ENCODE measurements around the gene AS3MT.
"Not testable (repeated sequence)": the region's sequence is repeated elsewhere in the genome, so short reads cannot be mapped to it uniquely, and the experiment has no call there.

The AS3MT gene

DNA sequence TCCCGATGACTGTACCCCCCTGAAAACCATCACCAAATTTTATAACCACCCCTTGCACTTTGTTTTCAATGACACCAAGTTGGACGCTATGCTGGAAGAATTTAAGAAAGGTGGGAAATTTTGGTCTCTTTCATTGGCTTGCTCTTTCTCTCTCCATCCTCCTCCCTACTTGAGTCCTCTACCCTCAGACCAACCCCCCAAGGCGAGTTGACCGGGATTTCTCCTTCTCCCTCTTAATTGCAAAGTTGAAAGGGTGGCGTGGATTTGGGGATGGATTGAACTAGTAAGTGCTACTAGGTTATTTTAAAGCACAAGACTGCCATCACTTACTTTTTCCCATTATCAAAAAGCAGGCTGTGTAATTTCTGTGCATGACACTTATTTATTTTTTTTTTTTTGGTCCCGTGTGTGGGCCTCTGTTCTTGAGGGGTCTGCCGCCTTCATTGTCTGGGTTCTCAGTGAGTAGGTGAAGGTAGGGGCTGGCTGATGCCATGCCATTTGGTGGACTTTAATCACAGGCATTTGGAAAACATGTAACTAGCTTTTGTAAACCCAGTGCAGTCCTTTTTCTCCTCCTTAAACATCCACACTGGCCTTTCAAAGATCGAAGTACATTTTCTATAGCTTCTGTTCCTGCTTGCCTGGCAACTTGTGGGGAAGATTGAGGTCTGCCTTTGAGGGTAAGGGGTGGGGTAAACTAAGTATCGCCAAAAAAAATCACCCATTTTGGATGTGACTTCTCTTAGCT is 50.9 kb downstream of the AS3MT start:
- DNase-seq (ENCODE audit: low spot score): no peak

DNA sequence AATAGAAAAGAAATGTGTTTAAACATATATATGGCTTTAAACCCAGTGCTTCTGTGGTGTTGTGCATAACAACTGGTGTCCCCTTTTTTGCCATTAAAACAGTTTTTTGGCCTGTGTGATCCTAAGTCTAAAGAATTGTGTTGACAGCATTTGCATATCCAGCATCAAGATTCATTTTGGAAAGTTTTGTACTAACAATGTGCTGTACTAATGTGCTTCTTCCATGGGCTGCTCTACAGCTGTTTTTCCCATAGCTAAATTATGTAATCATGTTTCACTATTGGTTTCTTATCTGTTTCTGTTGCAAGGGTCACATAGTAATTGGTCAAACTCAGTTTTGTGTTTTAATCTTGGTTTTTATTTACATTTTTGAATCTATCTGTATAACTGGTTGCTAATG is 54.3 kb downstream of the AS3MT start:
- no peak for DNase-seq (ENCODE audit: low spot score)

DNA sequence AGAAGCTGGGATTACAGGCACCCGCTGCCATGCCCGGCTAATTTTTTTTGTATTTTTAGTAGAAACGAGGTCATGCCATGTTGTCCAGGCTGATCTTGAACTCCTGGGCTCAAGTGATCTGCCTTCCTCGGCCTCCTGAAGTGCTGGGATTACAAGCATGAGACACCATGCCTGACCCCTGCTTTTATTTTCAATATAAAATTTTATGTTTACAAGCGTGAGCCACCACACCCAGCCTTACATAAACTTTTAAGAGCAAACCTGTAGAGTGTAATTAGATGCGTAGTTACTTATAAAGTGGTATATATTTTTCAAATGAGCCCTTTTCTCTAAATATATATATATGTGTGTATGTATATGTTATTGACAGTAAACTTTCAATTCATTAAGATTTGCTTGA is 57.6 kb downstream of the AS3MT start:
- no peak for DNase-seq (ENCODE audit: low spot score)

DNA sequence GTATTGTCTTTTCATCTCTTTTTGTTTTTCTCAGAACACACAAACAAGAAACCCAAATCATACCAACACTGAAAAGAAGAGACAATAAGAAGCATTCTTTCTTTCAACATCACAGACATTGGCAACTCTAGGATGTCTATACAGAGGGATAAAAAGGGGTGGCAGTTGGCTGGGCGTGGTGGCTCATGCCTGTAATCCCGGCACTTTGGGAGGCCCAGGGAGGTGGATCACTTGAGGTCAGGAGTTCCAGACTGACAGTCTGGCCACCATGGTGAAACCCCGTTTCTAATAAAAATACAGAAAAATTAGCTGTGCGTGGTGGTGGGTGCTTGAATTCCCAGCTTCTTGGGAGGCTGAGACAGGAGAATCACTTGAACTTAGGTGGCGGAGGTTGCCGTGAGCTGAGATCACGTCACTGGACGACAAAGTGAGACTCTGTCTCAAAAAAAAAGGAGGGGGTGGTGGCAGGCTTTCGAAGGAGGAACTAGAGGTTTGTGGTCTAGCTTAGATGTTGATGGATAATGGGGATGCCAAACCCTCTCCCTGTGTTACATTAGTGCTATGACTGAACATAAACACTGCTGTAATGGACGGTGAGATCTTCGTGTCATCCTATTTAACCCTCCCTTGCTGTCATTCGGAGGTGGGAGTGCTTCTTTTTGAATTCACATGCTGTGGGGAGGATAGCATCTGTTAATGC is 58.2 kb downstream of the AS3MT start:
- no peak for DNase-seq (ENCODE audit: low spot score)

DNA sequence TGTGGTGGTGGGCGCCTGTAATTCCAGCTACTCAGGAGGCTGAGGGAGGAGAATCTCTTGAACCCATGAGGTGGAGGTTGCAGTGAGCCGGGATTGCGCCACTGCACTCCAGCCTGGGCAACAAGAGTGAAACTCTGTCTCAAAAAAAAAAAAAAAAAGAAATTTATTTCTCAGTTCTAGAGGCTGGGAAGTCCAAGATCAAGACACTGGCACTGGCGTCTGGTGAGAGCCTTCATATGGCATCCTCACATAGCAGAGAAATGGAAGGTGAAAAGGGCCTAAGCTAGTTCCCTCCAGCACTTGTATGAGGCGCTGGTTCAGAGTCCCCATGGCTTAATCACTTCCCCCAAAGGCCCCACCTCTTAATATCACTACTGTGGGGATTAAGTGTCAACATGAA is 59.2 kb downstream of the AS3MT start:
- not testable (repeated sequence) for DNase-seq (ENCODE audit: low spot score)

DNA sequence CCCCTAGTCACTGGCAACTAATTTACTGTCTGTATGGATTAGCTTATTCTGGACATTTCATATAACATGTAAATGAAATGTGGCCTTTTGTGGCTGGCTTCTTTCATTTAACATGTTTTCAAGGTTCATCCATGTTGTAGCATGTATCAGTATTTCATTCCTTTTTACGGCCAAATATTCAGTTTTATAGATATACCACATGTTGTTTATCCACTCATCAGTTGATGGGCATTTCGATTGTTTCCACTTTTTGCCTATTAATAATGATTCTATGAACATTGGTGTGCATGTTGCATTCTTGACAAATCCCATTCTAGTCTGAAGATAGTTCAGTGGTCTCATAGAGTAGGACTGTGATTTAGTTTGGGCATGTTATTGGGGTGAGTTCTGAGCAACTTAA is 61.5 kb downstream of the AS3MT start:
- no peak for DNase-seq (ENCODE audit: low spot score)

DNA sequence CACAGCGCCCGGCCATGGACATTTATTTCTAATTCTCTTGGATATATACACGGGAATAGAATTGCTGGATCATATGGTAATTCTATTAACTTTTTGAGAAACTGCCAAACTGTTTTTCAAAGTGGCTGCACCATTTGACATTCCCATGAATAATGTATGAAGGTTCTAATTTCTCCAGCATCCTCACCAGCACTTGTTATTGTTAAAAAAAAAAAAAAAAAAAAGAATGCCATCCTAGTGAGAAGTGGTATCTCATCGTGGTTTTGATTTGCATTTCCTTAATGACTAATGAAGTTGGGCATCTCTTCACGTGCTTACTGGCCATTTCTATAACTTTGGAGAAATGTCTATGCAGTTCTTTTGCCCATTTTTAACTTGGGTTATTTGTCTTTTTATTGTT is 62.4 kb downstream of the AS3MT start:
- no peak for DNase-seq (ENCODE audit: low spot score)

DNA sequence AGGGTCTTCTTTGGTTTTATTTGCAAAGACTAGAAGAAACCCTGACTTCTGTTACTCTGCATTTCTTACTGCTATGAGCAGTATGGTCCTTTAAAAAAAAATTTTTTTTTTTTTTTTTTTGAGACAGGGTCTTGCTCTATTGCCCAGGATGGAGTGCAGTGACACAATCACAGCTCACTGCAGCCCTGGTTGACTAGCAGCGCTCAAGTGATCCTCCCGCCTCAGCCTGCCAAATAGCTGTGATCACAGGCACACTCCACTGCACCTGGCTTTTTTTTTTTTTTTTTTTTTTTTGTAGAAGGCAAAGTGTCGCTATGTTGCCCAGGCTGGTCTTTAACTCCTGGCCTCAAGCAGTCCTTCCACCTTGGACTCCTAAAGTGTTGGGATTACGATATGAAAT is 66.2 kb downstream of the AS3MT start:
- no peak for DNase-seq (ENCODE audit: low spot score)

DNA sequence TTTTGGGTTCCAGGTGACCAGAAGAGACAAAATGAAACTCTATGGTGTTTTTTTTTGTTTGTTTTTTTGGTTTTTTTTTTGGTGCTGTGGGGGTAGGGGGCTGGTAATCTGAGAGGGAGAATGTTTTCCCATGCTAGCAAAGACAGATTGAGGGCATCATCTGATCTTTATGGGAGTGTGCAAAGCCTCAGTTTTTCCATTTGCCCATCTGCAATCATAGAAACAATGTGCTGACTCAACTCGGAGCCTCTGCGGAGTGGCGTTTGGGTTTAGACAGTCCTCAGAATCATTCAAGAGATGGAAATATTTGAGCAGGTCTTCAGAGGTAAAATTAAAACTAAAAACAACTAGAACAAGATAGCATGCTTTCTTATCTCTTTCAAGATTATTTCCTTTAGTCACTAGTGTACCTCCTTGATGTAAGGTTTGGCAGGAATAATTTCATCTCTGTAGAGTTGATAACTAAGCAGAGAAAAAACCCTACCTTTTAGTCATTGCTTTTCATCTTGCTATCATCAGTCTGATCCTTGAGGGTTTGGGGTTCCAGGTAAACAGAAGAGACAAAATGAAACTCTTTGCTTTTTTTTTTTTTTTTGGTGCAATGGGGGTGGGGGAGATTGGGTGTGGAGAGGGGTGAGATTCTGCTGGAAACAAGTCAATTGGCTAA is 66.8 kb downstream of the AS3MT start:
- DNase-seq (ENCODE audit: low spot score): no peak

DNA sequence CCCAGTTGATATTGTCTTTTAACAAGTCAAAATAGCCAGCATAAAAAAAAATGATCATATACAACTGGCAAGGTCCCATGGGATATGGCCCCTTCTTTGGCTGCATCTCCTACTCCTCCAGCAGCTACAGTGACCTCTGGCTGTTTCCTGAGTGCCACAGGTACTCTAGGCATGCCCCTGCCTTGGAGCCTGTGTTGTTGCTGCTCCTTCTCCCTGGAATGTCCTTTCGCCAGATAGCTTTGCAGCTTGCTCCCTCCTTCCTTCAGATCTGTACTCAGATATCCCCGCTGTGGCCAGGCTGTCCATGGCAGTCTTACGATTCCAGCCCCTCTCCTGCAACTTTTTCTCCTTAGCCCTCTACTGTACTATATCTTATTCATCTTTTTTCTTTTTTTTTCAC is 72.1 kb downstream of the AS3MT start:
- no peak for DNase-seq (ENCODE audit: low spot score)

DNA sequence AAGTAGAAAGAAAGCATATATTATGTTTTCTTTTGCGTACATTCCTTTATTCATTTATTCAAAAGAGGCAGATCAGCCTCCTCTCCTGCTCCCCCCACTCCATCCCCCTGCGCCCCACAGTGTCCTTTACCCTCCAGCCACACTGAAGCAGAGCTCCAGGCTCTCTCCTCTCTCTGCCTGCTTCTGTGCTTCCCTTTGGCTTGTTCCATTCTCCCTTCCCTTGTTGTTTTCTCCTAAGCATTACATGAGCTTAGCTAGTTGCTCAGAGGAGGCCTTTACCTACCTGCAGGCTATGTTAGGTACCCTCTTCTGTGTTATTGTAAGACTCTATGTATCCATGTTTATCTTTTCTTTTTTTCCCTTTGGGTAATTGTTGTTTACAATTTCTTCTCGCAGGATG is 76.2 kb downstream of the AS3MT start:
- DNase-seq (ENCODE audit: low spot score): no peak

DNA sequence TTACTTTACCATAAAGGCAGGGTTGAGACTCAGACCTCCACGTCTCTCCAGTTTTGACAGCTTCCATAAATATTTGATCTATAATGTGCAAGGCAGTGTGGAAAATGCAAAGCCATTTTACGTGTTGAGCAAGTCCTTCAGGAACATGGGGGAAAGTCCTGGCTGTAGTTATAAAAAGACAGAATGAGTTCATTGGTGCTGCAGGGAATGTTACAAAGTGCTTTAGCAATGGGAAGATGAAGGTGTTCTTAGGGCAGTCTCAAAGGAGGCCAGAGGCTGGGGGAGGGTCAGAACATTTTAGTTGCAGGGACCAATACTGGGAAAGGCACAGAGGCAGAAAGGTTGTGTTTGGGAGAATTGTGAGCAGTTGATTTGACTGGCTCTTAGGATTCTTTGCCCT is 76.7 kb downstream of the AS3MT start:
- no peak for DNase-seq (ENCODE audit: low spot score)

DNA sequence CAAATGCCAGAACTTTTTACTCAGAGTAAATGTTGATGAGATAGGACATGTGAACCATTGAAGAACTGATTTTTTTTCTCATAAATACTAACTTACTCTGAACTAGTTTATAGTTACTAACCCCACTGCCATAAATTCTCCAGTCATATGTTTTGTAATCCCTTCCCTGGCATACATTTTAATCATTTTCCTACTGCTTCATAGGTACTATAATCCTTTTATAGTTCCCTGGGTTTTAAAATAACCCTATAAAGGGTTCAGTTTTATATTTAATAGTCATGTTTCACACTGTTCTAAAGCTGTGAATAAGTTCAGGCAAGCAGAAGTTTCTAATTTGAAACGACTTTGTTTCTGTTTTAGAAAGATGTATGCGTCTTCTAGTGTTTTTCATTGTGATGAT is 77.7 kb downstream of the AS3MT start:
- DNase-seq (ENCODE audit: low spot score): no peak

DNA sequence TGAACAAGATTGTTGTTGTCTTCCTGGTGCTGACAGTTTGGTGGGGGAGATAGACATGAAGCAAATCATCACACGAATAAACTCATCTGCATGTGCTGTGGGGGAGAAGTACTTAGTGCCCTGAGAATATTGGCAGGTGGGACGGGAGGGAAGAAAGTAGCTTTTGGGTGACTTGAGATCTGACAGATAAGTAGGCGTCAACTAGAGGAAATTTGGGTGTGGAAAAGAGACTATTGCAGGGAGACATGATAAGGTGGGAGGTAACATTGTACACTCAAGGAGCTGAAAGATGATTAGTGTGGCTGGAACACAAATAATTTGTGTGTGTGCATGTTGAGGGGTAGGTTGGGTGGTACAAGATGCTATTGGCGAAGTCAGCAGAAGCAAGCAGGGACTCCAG is 78.9 kb downstream of the AS3MT start:
- no peak for DNase-seq (ENCODE audit: low spot score)

DNA sequence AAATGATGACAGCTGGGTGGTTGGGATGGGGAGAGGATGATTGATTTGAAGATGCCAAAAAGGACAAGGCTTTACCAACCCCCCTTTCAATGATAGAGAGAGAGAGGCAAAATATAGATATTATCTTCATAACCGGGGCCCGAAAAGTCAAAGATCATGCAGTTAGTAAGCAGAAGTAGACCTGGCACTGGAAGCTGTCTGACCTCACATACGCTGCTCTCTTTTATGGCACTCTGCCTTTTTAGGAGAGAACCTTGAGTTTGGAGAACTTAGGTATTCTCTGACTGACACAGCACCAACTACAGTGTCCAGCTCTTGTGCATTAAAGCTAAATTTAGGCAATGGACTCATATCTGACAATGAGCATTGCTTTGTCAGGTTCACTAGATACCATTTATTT is 79.5 kb downstream of the AS3MT start:
- DNase-seq (ENCODE audit: low spot score): no peak

DNA sequence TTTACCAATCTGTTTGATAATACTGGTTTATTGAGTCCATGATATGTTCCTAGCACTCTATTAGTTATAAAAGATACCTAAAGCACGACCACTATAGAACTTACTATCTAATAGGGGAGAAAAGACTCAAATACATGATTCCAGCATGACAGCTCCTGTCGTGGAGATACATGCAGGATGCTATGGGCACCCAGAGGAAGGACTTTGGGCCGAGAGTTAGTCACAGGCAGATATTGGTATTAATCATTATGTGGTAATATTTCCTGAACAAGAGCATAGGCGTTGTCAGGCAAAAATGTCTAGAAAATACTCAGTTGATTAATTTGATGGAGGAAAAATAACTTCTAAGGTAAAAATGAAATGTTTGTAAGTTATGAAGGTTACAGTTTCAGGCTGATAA is 80.6 kb downstream of the AS3MT start:
- DNase-seq (ENCODE audit: low spot score): peak; percentile 10

DNA sequence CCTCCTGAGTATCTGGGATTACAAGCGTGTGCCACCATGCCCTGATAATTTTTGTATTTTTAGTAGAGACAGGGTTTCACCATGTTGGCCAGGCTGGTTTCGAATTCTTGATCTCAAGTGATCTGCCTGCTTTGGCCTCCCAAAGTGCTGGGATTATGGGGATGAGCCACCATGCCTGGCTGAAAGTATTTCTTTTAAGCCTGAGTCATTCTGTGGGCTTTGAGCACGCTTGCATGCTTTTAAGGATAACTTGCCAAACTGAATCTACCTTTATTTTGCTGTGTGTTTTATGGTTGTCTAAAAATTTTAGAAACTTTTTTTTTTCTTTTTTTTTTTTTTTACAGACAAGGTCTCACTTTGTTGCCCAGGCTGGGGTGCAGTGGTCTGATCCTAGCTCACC is 82.0 kb downstream of the AS3MT start:
- no peak for DNase-seq (ENCODE audit: low spot score)
